Trophoblast cell (in vitro differentiated cells and primary cell): ENCODE results near the gene ATF7IP2.
"Not testable (repeated sequence)": the region's sequence is repeated elsewhere in the genome, so short reads cannot be mapped to it uniquely, and the experiment has no call there.

ENCODE experiments used
- DNase-seq, 2 donors: peaks; one replicate each; pipeline ENCODE4 v3.0.0-alpha.2; 2016
- H2AFZ ChIP-seq: 2 replicates; pipeline ENCODE4 v1.6.1; 2013; ENCODE audit warnings: low read length, moderate library complexity, mild to moderate bottlenecking; ENCODE audit not compliant: insufficient read depth, poor library complexity
- H2AK5ac ChIP-seq: 2 replicates; pipeline ENCODE4 v1.6.1; 2013; ENCODE audit warnings: mild to moderate bottlenecking, low read length
- H2BK120ac ChIP-seq: 2 replicates; pipeline ENCODE4 v1.6.1; 2013; ENCODE audit warnings: low read length, mild to moderate bottlenecking, moderate library complexity; ENCODE audit not compliant: insufficient read depth, poor library complexity
- H2BK12ac ChIP-seq: 2 replicates; pipeline ENCODE4 v1.6.1; 2013; ENCODE audit warnings: mild to moderate bottlenecking, low read length, moderate library complexity
- H2BK5ac ChIP-seq: 2 replicates; pipeline ENCODE4 v1.6.1; 2013; ENCODE audit warnings: low read length, low read depth, moderate library complexity, mild to moderate bottlenecking; ENCODE audit not compliant: poor library complexity
- H3K14ac ChIP-seq: 2 replicates; pipeline ENCODE4 v1.6.1; 2013; ENCODE audit warnings: mild to moderate bottlenecking, low read length
- H3K18ac ChIP-seq: 2 replicates; pipeline ENCODE4 v1.6.1; 2013; ENCODE audit warnings: mild to moderate bottlenecking, low read length
- H3K23ac ChIP-seq: 2 replicates; pipeline ENCODE4 v1.6.1; 2013; ENCODE audit warnings: low read length
- H3K27ac ChIP-seq: 2 replicates; pipeline ENCODE4 v1.5.1; 2013; ENCODE audit warnings: low read depth, mild to moderate bottlenecking, inconsistent platforms, low read length, moderate library complexity
- H3K27me3 ChIP-seq: 2 replicates; pipeline ENCODE4 v1.6.1; 2013; ENCODE audit warnings: inconsistent platforms, mild to moderate bottlenecking, low read length, moderate library complexity; ENCODE audit not compliant: insufficient read depth
- H3K36me3 ChIP-seq, 2 experiments: 1 replicate in 1 of 2; 2 replicates in 1 of 2; pipeline ENCODE4 v1.6.1; 2013; ENCODE audit warnings: low read length in 2 of 2, mild to moderate bottlenecking in 2 of 2, moderate library complexity in 1 of 2; ENCODE audit not compliant: insufficient read depth in 2 of 2, control insufficient read depth in 1 of 2
- H3K4ac ChIP-seq: 2 replicates; pipeline ENCODE4 v1.6.1; 2013; ENCODE audit warnings: low read depth, mild to moderate bottlenecking, low read length, moderate library complexity
- H3K4me1 ChIP-seq, 2 experiments: 1 replicate in 1 of 2; 2 replicates in 1 of 2; pipeline ENCODE4 v1.6.1; 2013; ENCODE audit warnings: low read length in 2 of 2, mild to moderate bottlenecking in 2 of 2, moderate library complexity in 1 of 2; ENCODE audit not compliant: insufficient read depth in 2 of 2, control insufficient read depth in 1 of 2
- H3K4me2 ChIP-seq: 2 replicates; pipeline ENCODE4 v1.6.1; 2013; ENCODE audit warnings: inconsistent platforms, mild to moderate bottlenecking, low read length, moderate library complexity
- H3K4me3 ChIP-seq: 2 replicates; pipeline ENCODE4 v1.5.1; 2013; ENCODE audit warnings: mild to moderate bottlenecking, low read depth, low read length, inconsistent platforms
- H3K79me1 ChIP-seq: one replicate; pipeline ENCODE4 v1.6.1; 2013; ENCODE audit warnings: low read length
- H3K79me2 ChIP-seq: 2 replicates; pipeline ENCODE4 v1.6.1; 2013; ENCODE audit warnings: low read length, mild to moderate bottlenecking; ENCODE audit not compliant: control insufficient read depth, insufficient read depth, poor library complexity
- H3K9ac ChIP-seq: 2 replicates; pipeline ENCODE4 v1.6.1; 2013; ENCODE audit warnings: mild to moderate bottlenecking, low read length
- H3K9me3 ChIP-seq: 2 replicates; pipeline ENCODE4 v1.6.1; 2013; ENCODE audit warnings: low read depth, mild to moderate bottlenecking, control low read depth, inconsistent platforms, low read length; ENCODE audit not compliant: insufficient read depth
- H4K12ac ChIP-seq: 2 replicates; pipeline ENCODE4 v1.6.1; 2013; ENCODE audit warnings: low read depth, mild to moderate bottlenecking, low read length, moderate library complexity
- H4K8ac ChIP-seq: 2 replicates; pipeline ENCODE4 v1.6.1; 2013; ENCODE audit warnings: low read depth, mild to moderate bottlenecking, low read length, moderate library complexity
- H4K91ac ChIP-seq: one replicate; pipeline ENCODE4 v1.6.1; 2013; ENCODE audit warnings: low read depth, mild to moderate bottlenecking, low read length, moderate library complexity
- WGBS: extraction: QIAGEN DNeasy Blood & Tissue Kit; methylation state at CpG from one replicate; pipeline ENCODE4 v1.1.7; 2013; ENCODE audit warnings: missing lambda C conversion rate; ENCODE audit not compliant: insufficient read length, insufficient coverage; ENCODE audit errors: extremely low coverage; 5-methylcytosine and 5-hydroxymethylcytosine counted together

ATF7IP2 gene

GRCh38 chr16:10410469-10410868 lies 24.6 kb downstream of the ATF7IP2 start:
- Histone ChIP-seq H3K18ac (no peak overlapping the region), H3K79me2 (no peaks in the 10 kb centered on the region), H2BK5ac (no peak overlapping the region), H3K4me3 (no peak overlapping the region), H4K12ac (no peak overlapping the region), H3K9ac (no peak overlapping the region), H3K27ac (no peak overlapping the region), H3K4me1 (peaks cover 3% of the 10 kb centered on the region in 2 experiments), H4K8ac (no peak overlapping the region), H2BK120ac (no peak overlapping the region), H3K9me3 (peaks cover 4% of the 10 kb centered on the region), H2AFZ (no peak overlapping the region), H4K91ac (no peak overlapping the region), H3K27me3 (no peaks in the 10 kb centered on the region), H2AK5ac (no peak overlapping the region), H2BK12ac (no peak overlapping the region), H3K4me2 (no peak overlapping the region), H3K4ac (no peak overlapping the region), H3K36me3 (peaks cover 3 to 4% of the 10 kb centered on the region in 2 experiments), H3K14ac (no peak overlapping the region), H3K23ac (no peak overlapping the region), H3K79me1 (peaks cover 2% of the 10 kb centered on the region)
- no CpG with 5 or more reads among the region's 2 CpGs for WGBS
- no peak for DNase-seq

DNA sequence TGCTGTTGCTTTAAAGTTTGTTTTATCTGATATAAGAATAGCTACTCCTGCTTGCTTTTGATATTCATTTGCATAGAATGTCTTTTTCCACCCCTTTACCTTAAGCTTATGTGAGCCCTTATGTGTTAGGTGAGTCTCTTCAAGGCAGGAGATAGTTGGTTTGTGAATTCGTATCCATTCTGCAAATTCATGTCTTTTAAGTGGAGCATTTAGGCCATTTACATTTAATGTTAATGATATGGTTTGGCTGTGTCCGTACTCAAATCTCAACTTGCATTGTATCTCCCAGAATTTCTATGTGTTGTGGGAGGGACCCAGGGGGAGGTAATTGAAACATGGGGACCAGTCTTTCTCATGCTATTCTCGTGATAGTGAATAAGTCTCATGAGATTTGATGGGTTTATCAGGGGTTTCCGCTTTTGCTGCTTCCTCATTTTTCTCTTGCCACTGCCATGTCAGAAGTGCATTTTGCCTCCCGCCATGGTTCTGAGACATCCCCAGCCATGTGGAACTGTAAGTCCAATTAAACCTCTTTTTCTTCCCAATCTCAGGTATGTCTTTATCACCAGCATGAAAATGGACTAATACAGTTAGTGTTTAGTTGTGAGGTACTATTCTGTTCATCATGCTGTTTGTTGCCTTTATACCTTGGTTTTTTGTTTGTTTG lies 27.2 kb downstream of the ATF7IP2 start:
- Histone ChIP-seq H3K9ac (no peak overlapping the region), H3K18ac (no peak overlapping the region), H3K27ac (no peak overlapping the region), H3K79me1 (no peaks in the 10 kb centered on the region), H2BK12ac (no peak overlapping the region), H3K79me2 (no peaks in the 10 kb centered on the region), H3K4me3 (no peak overlapping the region), H3K4ac (no peak overlapping the region), H4K91ac (no peak overlapping the region), H3K4me1 (no peaks in the 10 kb centered on the region), H2AK5ac (no peak overlapping the region), H2BK5ac (no peak overlapping the region), H3K23ac (no peak overlapping the region), H2AFZ (no peak overlapping the region), H3K36me3 (peaks cover under 1 to 2% of the 10 kb centered on the region in 2 experiments), H4K8ac (no peak overlapping the region), H4K12ac (no peak overlapping the region), H3K14ac (no peak overlapping the region), H3K4me2 (no peak overlapping the region), H2BK120ac (no peak overlapping the region), H3K9me3 (peaks cover 11% of the 10 kb centered on the region), H3K27me3 (no peaks in the 10 kb centered on the region)
- no CpG with 5 or more reads among the region's 5 CpGs for WGBS
- no peak for DNase-seq

GRCh38 chr16:10418204-10418603 lies 32.3 kb downstream of the ATF7IP2 start:
- H3K9me3 ChIP-seq, H3K14ac ChIP-seq, H3K4me2 ChIP-seq, H4K91ac ChIP-seq, H2AK5ac ChIP-seq, H2BK120ac ChIP-seq, H3K9ac ChIP-seq, H2AFZ ChIP-seq, H3K4ac ChIP-seq, H3K27ac ChIP-seq, DNase-seq, H3K18ac ChIP-seq, H3K23ac ChIP-seq, H4K8ac ChIP-seq, H4K12ac ChIP-seq, H2BK5ac ChIP-seq, H3K4me1 ChIP-seq, H3K4me3 ChIP-seq, H3K36me3 ChIP-seq, H3K79me2 ChIP-seq, H2BK12ac ChIP-seq, H3K79me1 ChIP-seq, H3K27me3 ChIP-seq: not testable (repeated sequence)
- WGBS, result no CpG with 5 or more reads among the region's 6 CpGs

GRCh38 chr16:10419701-10420100 lies 33.8 kb downstream of the ATF7IP2 start:
- Histone ChIP-seq H3K79me1 (no peaks in the 10 kb centered on the region), H3K9ac (no peak overlapping the region), H3K14ac (no peak overlapping the region), H4K8ac (no peak overlapping the region), H3K27ac (no peak overlapping the region), H2AFZ (no peak overlapping the region), H4K91ac (no peak overlapping the region), H3K9me3 (peaks cover 8% of the 10 kb centered on the region), H2BK5ac (no peak overlapping the region), H2AK5ac (no peak overlapping the region), H3K4me3 (no peak overlapping the region), H3K79me2 (no peaks in the 10 kb centered on the region), H2BK120ac (no peak overlapping the region), H3K27me3 (no peaks in the 10 kb centered on the region), H3K4ac (no peak overlapping the region), H4K12ac (no peak overlapping the region), H3K4me1 (no peaks in the 10 kb centered on the region), H3K36me3 (peaks cover 2 to 7% of the 10 kb centered on the region in 2 experiments), H2BK12ac (no peak overlapping the region), H3K4me2 (no peak overlapping the region), H3K23ac (no peak overlapping the region), H3K18ac (no peak overlapping the region)
- DNase-seq, result peak; percentile 51 to 89
- no CpG with 5 or more reads among the region's 3 CpGs for WGBS
